Activated CD4-positive, alpha-beta T cell treated with anti-CD3 and anti-CD28 coated beads for 36 hours (primary cell): Measurements from ENCODE around the gene PLA2G4B. TPM values are rescaled to one million over a fixed set of nuclear protein-coding genes. Genes with fewer than 3 reads are reported as not detected.

Experiments
- ATAC-seq: fragments of 200-7000 bp; cut with Tn5 transposase; one replicate; pipeline ENCODE4 v1.10.0; 2021; ENCODE audit warnings: mild to moderate bottlenecking, moderate library complexity
- CTCF ChIA-PET: fragments of 350-600 bp; sonication (Branson Sonifier 250); formaldehyde crosslinking; loops from one replicate; lab custom pipeline; 2021; ENCODE audit warnings: antibody characterized with exemption; lab: Charles Lee
- POLR2A ChIA-PET: fragments of 350-600 bp; sonication (Branson Sonifier 250); formaldehyde crosslinking; loops from one replicate; lab custom pipeline; 2021; ENCODE audit warnings: antibody characterized with exemption, inconsistent platforms; lab: Charles Lee
- DNase-seq: peaks from one replicate; pipeline ENCODE4 v3.0.0-alpha.2; 2020
- H3K27ac Mint-ChIP-seq: one replicate; pipeline ENCODE4 v1.8.0; 2021; ENCODE audit warnings: mixed read lengths
- H3K27me3 Mint-ChIP-seq: one replicate; pipeline ENCODE4 v1.8.0; 2021; ENCODE audit warnings: mixed read lengths
- H3K36me3 Mint-ChIP-seq: one replicate; pipeline ENCODE4 v1.8.0; 2021; ENCODE audit warnings: low read depth, mixed read lengths
- H3K4me1 Mint-ChIP-seq: one replicate; pipeline ENCODE4 v1.8.0; 2021; ENCODE audit warnings: mixed read lengths
- H3K4me3 Mint-ChIP-seq: one replicate; pipeline ENCODE4 v1.8.0; 2021; ENCODE audit warnings: mild to moderate bottlenecking, moderate library complexity, mixed read lengths
- H3K9me3 Mint-ChIP-seq: one replicate; pipeline ENCODE4 v1.8.0; 2021; ENCODE audit warnings: low read depth, mixed read lengths
- intact Hi-C, 2 experiments: fragments of 100-400 bp; cut with DNase I in 1 of 2; cut with micrococcal nuclease in 1 of 2; formaldehyde crosslinking; loops; one replicate each; pipeline versions ENCODE4 v1.14.2 to v1.15.1; 2022 to 2024; cut with DNase I, micrococcal nuclease
- total RNA-seq, 2 experiments: library from RNA; stranded (reverse); gene quantifications; one replicate each; pipeline ENCODE4 v1.2.3, GENCODE V29; 2021

PLA2G4B gene
- total RNA-seq, 2 experiments from 2014 or later = 5.0 to 6.9 TPM

- intact Hi-C loops = no loop called here
- DNase-seq (no peak), ATAC-seq (no peak)
- ChIA-PET CTCF (no interaction called here), POLR2A (no interaction called here)
- no peaks in the 10 kb centered on the region for H3K4me1 Mint-ChIP-seq
- H3K27me3 Mint-ChIP-seq = no peaks in the 10 kb centered on the region
- peaks cover 4% of the 10 kb centered on the region for H3K36me3 Mint-ChIP-seq
- H3K9me3 Mint-ChIP-seq = no peaks in the 10 kb centered on the region
- H3K4me3 Mint-ChIP-seq = no peak overlapping the region
- H3K27ac Mint-ChIP-seq = no peak overlapping the region
These were observed 3.6 kb downstream of the PLA2G4B start for GRCh38 chr15:41842229-41842628.

DNA sequence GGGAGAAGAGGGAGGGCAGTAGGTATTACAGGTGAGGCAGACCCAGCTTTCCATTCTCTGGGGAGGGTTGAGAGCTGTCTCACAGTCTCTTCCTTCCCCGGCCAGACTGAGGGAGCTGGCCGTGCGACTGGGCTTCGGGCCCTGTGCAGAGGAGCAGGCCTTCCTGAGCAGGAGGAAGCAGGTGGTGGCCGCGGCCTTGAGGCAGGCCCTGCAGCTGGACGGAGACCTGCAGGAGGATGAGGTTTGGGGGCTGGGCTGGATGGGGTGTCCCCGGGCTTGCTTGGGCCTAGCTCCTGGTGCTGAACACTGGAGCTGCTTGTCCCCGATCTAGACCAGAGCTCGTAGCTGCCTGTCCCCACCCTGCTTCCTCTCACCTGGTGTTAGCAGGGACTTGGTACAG lies 4.9 kb downstream of the PLA2G4B start:
- H3K4me1 Mint-ChIP-seq = peaks cover 4% of the 10 kb centered on the region
- H3K36me3 Mint-ChIP-seq = peaks cover 6% of the 10 kb centered on the region
- H3K9me3 Mint-ChIP-seq = no peaks in the 10 kb centered on the region
- H3K27me3 Mint-ChIP-seq = no peaks in the 10 kb centered on the region
- ATAC-seq (no peak), DNase-seq (no peak)
- no peak overlapping the region for H3K4me3 Mint-ChIP-seq
- ChIA-PET CTCF (no interaction called here), POLR2A (no interaction called here)
- intact Hi-C loops = no loop called here
- H3K27ac Mint-ChIP-seq = no peak overlapping the region

DNA sequence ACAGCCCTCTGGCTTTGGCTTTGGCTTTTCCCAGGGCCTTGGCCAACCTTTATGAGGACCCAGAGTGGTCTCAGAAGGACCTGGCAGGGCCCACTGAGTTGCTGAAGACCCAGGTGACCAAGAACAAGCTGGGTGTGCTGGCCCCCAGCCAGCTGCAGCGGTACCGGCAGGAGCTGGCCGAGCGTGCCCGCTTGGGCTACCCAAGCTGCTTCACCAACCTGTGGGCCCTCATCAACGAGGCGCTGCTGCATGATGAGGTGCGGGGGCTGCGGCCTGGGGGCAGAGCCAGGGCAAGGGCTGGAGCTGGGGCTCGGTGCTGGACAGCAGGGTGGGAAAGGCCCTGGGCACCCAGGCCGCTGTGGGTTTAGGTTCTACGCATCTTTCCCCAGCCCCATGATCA lies 6.2 kb downstream of the PLA2G4B start:
- ChIA-PET CTCF (interaction anchor here (0.7 to 1.0 kb wide), 2 partner anchors 37 to 211 kb away, joined by 3 to 4 read pairs; no protein-coding TSS in a partner anchor), POLR2A (interaction anchor here (0.6 kb wide), 2 partner anchors 12 to 315 kb away, joined by 3 read pairs; no protein-coding TSS in a partner anchor)
- Mint-ChIP-seq H3K27ac (no peak overlapping the region), H3K27me3 (no peaks in the 10 kb centered on the region), H3K36me3 (peaks cover 6% of the 10 kb centered on the region), H3K4me1 (peaks cover 6% of the 10 kb centered on the region), H3K4me3 (no peak overlapping the region), H3K9me3 (no peaks in the 10 kb centered on the region)
- ATAC-seq = no peak
- intact Hi-C loops = no loop called here
- no peak for DNase-seq

DNA sequence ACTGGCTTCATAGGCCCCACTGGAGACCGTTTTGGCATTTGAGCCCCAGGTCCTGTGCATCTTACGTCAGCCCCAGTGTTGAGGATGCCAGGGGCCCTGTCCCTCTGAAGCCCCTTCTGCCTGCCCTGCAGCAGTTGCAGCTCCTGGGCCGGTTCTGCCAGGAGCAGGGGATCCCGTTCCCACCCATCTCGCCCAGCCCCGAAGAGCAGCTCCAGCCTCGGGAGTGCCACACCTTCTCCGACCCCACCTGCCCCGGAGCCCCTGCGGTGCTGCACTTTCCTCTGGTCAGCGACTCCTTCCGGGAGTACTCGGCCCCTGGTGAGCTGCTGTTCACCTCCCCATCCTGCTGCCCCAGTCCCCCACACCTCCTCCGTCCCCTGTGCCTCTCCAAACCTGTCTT lies 8.6 kb downstream of the PLA2G4B start:
- H3K36me3 Mint-ChIP-seq = peaks cover 6% of the 10 kb centered on the region
- no peak for DNase-seq
- POLR2A ChIA-PET = interaction anchor here (1.1 kb wide), 1 partner anchor 69 kb away, joined by 3 read pairs; no protein-coding TSS in a partner anchor
- no peak overlapping the region for H3K27ac Mint-ChIP-seq
- H3K4me3 Mint-ChIP-seq = no peak overlapping the region
- no peaks in the 10 kb centered on the region for H3K9me3 Mint-ChIP-seq
- H3K4me1 Mint-ChIP-seq = peaks cover 6% of the 10 kb centered on the region
- H3K27me3 Mint-ChIP-seq = no peaks in the 10 kb centered on the region
- ATAC-seq = no peak
- intact Hi-C loops = no loop called here
- CTCF ChIA-PET = interaction anchor here (1.4 kb wide), 1 partner anchor 58 kb away, joined by 3 read pairs; no protein-coding TSS in a partner anchor

GRCh38 chr15:41847981-41848380 lies 9.3 kb downstream of the PLA2G4B start:
- ATAC-seq (no peak), DNase-seq (no peak)
- Mint-ChIP-seq H3K27me3 (no peaks in the 10 kb centered on the region), H3K9me3 (no peaks in the 10 kb centered on the region), H3K4me1 (peaks cover 6% of the 10 kb centered on the region), H3K4me3 (no peak overlapping the region), H3K36me3 (peaks cover 6% of the 10 kb centered on the region), H3K27ac (peak overlapping the region; percentile 28)
- intact Hi-C loops = no loop called here
- ChIA-PET POLR2A (interaction anchor here (1.1 kb wide), 1 partner anchor 70 kb away, joined by 3 read pairs; no protein-coding TSS in a partner anchor), CTCF (interaction anchor here (1.4 kb wide), 1 partner anchor 57 kb away, joined by 3 read pairs; no protein-coding TSS in a partner anchor)

- DNase-seq (peak; percentile 77), ATAC-seq (peak; percentile 69)
- H3K36me3 Mint-ChIP-seq = peaks cover 6% of the 10 kb centered on the region
- CTCF ChIA-PET = no interaction called here
- H3K4me3 Mint-ChIP-seq = no peak overlapping the region
- no peaks in the 10 kb centered on the region for H3K27me3 Mint-ChIP-seq
- H3K27ac Mint-ChIP-seq = peak overlapping the region; percentile 28
- POLR2A ChIA-PET = interaction anchor here (1.7 kb wide), 1 partner anchor 17 kb away, joined by 4 read pairs; no protein-coding TSS in a partner anchor
- H3K4me1 Mint-ChIP-seq = peaks cover 6% of the 10 kb centered on the region
- no peaks in the 10 kb centered on the region for H3K9me3 Mint-ChIP-seq
- intact Hi-C loops = no loop called here
These were observed 10.0 kb downstream of the PLA2G4B start for GRCh38 chr15:41848631-41849030.

DNA sequence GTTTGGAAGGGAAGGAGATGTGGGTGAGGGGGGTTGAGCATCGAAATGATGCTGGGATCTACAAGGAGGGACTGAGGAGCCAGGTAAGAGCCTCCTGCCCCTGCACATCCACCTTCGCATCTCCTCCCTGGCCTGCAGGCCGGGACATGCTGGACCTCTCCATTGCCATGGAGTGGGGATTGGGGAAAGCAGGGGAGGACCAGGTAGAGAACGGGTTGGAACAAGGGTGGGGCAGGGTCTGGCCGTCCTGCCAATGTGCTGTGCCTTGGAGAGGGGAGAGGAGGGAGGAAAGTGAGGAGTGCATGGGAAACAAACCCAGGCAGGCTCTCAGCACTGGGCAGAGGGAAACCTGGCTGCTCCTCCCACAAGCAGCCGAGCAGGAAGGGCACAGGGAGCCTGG lies 10.6 kb downstream of the PLA2G4B start:
- H3K36me3 Mint-ChIP-seq = peaks cover 6% of the 10 kb centered on the region
- intact Hi-C loops = no loop called here
- CTCF ChIA-PET = no interaction called here
- no peak overlapping the region for H3K27ac Mint-ChIP-seq
- peaks cover 6% of the 10 kb centered on the region for H3K4me1 Mint-ChIP-seq
- POLR2A ChIA-PET = interaction anchor here (1.7 kb wide), 1 partner anchor 18 kb away, joined by 4 read pairs; no protein-coding TSS in a partner anchor
- ATAC-seq (no peak), DNase-seq (no peak)
- no peak overlapping the region for H3K4me3 Mint-ChIP-seq
- H3K27me3 Mint-ChIP-seq = no peaks in the 10 kb centered on the region
- H3K9me3 Mint-ChIP-seq = no peaks in the 10 kb centered on the region

GRCh38 chr15:41849861-41850260 lies 11.2 kb downstream of the PLA2G4B start:
- H3K27ac Mint-ChIP-seq = no peak overlapping the region
- no peaks in the 10 kb centered on the region for H3K9me3 Mint-ChIP-seq
- POLR2A ChIA-PET = interaction anchor here (0.6 to 1.7 kb wide), 2 partner anchors 18 to 743 kb away, joined by 3 to 4 read pairs; no protein-coding TSS in a partner anchor
- no peak overlapping the region for H3K4me3 Mint-ChIP-seq
- DNase-seq (no peak), ATAC-seq (no peak)
- H3K27me3 Mint-ChIP-seq = no peaks in the 10 kb centered on the region
- CTCF ChIA-PET = no interaction called here
- H3K4me1 Mint-ChIP-seq = peaks cover 6% of the 10 kb centered on the region
- peaks cover 6% of the 10 kb centered on the region for H3K36me3 Mint-ChIP-seq
- intact Hi-C loops = no loop called here

DNA sequence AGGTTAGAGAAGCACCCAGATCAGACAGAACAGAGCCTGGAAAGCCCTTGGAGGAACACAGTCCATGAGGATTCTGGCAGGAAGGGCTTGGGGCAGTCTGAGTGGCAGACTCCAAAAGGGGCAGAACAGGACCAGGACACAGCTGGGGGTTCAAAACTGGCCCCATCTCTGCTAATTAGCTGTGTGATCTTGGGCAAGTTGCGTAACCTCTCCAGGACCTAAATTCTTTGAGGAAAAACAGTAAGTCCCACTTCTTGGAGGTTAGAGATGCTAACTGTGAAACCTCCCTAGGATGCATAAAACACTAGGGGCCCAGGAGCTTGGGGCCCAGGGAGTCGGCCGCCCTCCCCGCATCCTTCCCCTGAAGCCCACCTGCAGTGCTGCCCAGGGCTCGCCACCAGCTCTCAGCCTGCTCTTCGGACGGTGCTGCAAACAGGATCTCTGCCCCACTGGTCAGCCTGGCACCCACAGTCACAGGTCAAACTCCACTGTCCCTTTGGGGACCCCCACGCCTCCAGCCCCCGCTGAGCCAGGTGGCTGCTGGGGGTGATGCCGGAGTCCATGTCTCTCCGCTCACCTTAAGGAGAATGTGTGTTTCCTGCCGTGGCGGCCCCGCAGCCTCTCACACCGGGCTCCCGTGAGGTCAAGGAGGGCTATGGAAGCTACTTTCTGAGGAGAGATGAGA lies 12.0 kb downstream of the PLA2G4B start:
- POLR2A ChIA-PET = no interaction called here
- Mint-ChIP-seq H3K4me3 (no peak overlapping the region), H3K36me3 (peaks cover 6% of the 10 kb centered on the region), H3K27ac (no peak overlapping the region), H3K4me1 (peaks cover 6% of the 10 kb centered on the region), H3K9me3 (no peaks in the 10 kb centered on the region), H3K27me3 (no peaks in the 10 kb centered on the region)
- DNase-seq (no peak), ATAC-seq (no peak)
- intact Hi-C loops = no loop called here
- CTCF ChIA-PET = interaction anchor here (1.0 kb wide), 2 partner anchors 12 to 54 kb away, joined by 3 to 5 read pairs; partner anchors contain the start of gene PLA2G4B

- H3K27ac Mint-ChIP-seq = no peak overlapping the region
- H3K36me3 Mint-ChIP-seq = peaks cover 5% of the 10 kb centered on the region
- intact Hi-C loops = no loop called here
- no peak overlapping the region for H3K4me3 Mint-ChIP-seq
- DNase-seq = no peak
- H3K9me3 Mint-ChIP-seq = no peaks in the 10 kb centered on the region
- CTCF ChIA-PET = interaction anchor here (1.0 kb wide), 3 partner anchors 12 to 78 kb away, joined by 3 to 5 read pairs (median 4); partner anchors contain the start of gene PLA2G4B
- no peak for ATAC-seq
- no peaks in the 10 kb centered on the region for H3K27me3 Mint-ChIP-seq
- peaks cover 6% of the 10 kb centered on the region for H3K4me1 Mint-ChIP-seq
- POLR2A ChIA-PET = no interaction called here
These were observed 12.5 kb downstream of the PLA2G4B start for GRCh38 chr15:41851167-41851523.

GRCh38 chr15:41851755-41852370 lies 13.2 kb downstream of the PLA2G4B start:
- ChIA-PET CTCF (interaction anchor here (0.9 to 1.1 kb wide), 6 partner anchors 13 to 95 kb away, joined by 3 to 5 read pairs (median 3); partner anchors contain the start of gene PLA2G4B), POLR2A (interaction anchor here (0.7 kb wide), 1 partner anchor 43 kb away, joined by 3 read pairs; no protein-coding TSS in a partner anchor)
- DNase-seq (no peak), ATAC-seq (no peak)
- intact Hi-C loops = no loop called here
- Mint-ChIP-seq H3K4me1 (peaks cover 6% of the 10 kb centered on the region), H3K9me3 (no peaks in the 10 kb centered on the region), H3K36me3 (peaks cover 4% of the 10 kb centered on the region), H3K27ac (no peak overlapping the region), H3K4me3 (no peak overlapping the region), H3K27me3 (no peaks in the 10 kb centered on the region)
